ENCODE data around the gene GALNT14. TPM values are rescaled to one million over a fixed set of nuclear protein-coding genes. Genes with fewer than 3 reads are reported as not detected.

The GALNT14 gene
- total and polyA plus RNA-seq, 2 donors (not counting 1 experiment from before 2014, with no cell fraction given): 3.1 to 6.2 TPM

- no peak overlapping the region for H2AFZ ChIP-seq (ENCODE audit: insufficient read depth, low read depth, low read length, poor library complexity, severe bottlenecking)
- H3K27ac ChIP-seq (ENCODE audit: low read length in 2 of 2): no peak overlapping the region
- TF ChIP-seq CTCF (IDR thresholded peaks at IDR 0.05) (no peak), EZH2 (IDR thresholded peaks at IDR 0.05; ENCODE audit: borderline replicate concordance, insufficient read depth, low read depth, low read length, poor library complexity, severe bottlenecking) (no peak)
- no peaks in the 10 kb centered on the region for H3K36me3 ChIP-seq (replicated peaks in 1 of 2; ENCODE audit: control extremely low read depth in 1 of 2, control insufficient read depth in 1 of 2, extremely low read depth in 1 of 2, insufficient read depth in 2 of 2, low read length in 1 of 2)
- CTCF ChIA-PET: interaction anchor here (1.0 to 2.7 kb wide), 2 partner anchors 8 to 10 kb away, joined by 4 to 9 read pairs; no protein-coding TSS in a partner anchor
- peaks cover 6% of the 10 kb centered on the region for H3K27me3 Mint-ChIP-seq
- no peak overlapping the region for H3K27ac Mint-ChIP-seq
- no peak overlapping the region for H3K4me3 Mint-ChIP-seq
- no peak overlapping the region for H3K4me3 ChIP-seq (ENCODE audit: control extremely low read depth in 1 of 5, extremely low read depth in 1 of 5, insufficient read depth in 1 of 5, low read depth in 2 of 5, low read length in 4 of 5)
- no peaks in the 10 kb centered on the region for H3K9me3 Mint-ChIP-seq (ENCODE audit: insufficient read depth)
- no peak overlapping the region for H3K4me2 ChIP-seq (replicated peaks; ENCODE audit: low read depth, low read length, poor library complexity, severe bottlenecking)
- no peak for ATAC-seq (ENCODE audit: low read depth)
- intact Hi-C loops (cut with micrococcal nuclease): no loop called here
- POLR2A ChIA-PET: no interaction called here
- WGBS (ENCODE audit: insufficient coverage): 75% methylated on average over 2 of the region's 6 CpGs
- peaks cover 9 to 11% of the 10 kb centered on the region in 2 donors for H3K4me1 ChIP-seq (ENCODE audit: control insufficient read depth in 2 of 2, insufficient read depth in 2 of 2, low read length in 2 of 2)
- no peaks in the 10 kb centered on the region for H3K9me3 ChIP-seq (ENCODE audit: control extremely low read depth in 1 of 3, control insufficient read depth in 2 of 3, insufficient read depth in 1 of 3, low read length in 2 of 3)
- H4K20me1 ChIP-seq (ENCODE audit: control insufficient read depth, insufficient read depth, low read length, poor library complexity, severe bottlenecking): no peaks in the 10 kb centered on the region
- H3K9ac ChIP-seq (ENCODE audit: low read length): no peak overlapping the region
- no peaks in the 10 kb centered on the region for H3K79me2 ChIP-seq (ENCODE audit: control insufficient read depth, insufficient read depth, low read length)
- H3K4me1 Mint-ChIP-seq: peaks cover 20% of the 10 kb centered on the region
- no peaks in the 10 kb centered on the region for H3K27me3 ChIP-seq (replicated peaks in 1 of 4; ENCODE audit: control extremely low read depth in 1 of 4, control insufficient read depth in 3 of 4, insufficient read depth in 4 of 4, low read length in 3 of 4)
- DNase-seq: no peak
Observed at GRCh38 chr2:31161637-31162036, 23.4 kb upstream of the GALNT14 start.

DNA sequence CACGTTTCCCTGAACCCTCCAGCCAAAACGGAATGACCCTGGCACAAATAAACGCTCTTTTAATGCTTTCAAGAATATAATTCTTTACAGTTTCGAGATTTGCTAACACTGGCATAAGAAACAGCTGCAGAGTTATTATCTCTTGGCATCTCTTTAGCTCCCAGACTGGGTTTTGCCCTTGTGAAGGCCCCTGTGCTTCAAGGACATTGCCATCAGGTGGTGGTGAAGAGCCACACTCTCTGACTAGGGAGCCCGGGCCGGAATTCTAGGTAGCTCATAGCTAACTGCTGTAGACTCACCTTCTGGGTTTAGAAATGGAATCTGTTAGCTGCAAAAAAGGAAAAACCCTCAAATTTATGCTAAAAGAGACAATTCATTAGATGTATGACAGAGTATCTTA, 13.3 kb upstream of the GALNT14 start:
- H3K4me2 ChIP-seq (replicated peaks; ENCODE audit: low read depth, low read length, poor library complexity, severe bottlenecking): no peak overlapping the region
- no peaks in the 10 kb centered on the region for H4K20me1 ChIP-seq (ENCODE audit: control insufficient read depth, insufficient read depth, low read length, poor library complexity, severe bottlenecking)
- 100% methylated on average over 2 of the region's 6 CpGs for WGBS (ENCODE audit: insufficient coverage)
- CTCF ChIA-PET: interaction anchor here (0.7 to 1.5 kb wide), 8 partner anchors 11 to 182 kb away, joined by 3 to 4 read pairs (median 4); partner anchors contain the start of gene GALNT14
- intact Hi-C loops (cut with micrococcal nuclease): no loop called here
- peaks cover 2% of the 10 kb centered on the region for H3K9me3 Mint-ChIP-seq (ENCODE audit: insufficient read depth)
- no peaks in the 10 kb centered on the region for H3K36me3 ChIP-seq (replicated peaks in 1 of 2; ENCODE audit: control extremely low read depth in 1 of 2, control insufficient read depth in 1 of 2, extremely low read depth in 1 of 2, insufficient read depth in 2 of 2, low read length in 1 of 2)
- H3K9me3 ChIP-seq (ENCODE audit: control extremely low read depth in 1 of 3, control insufficient read depth in 2 of 3, insufficient read depth in 1 of 3, low read length in 2 of 3): peaks cover 3 to 25% (median 15%) of the 10 kb centered on the region in 3 donors
- H3K79me2 ChIP-seq (ENCODE audit: control insufficient read depth, insufficient read depth, low read length): no peaks in the 10 kb centered on the region
- no peak overlapping the region for H2AFZ ChIP-seq (ENCODE audit: insufficient read depth, low read depth, low read length, poor library complexity, severe bottlenecking)
- no peak overlapping the region for H3K4me3 ChIP-seq (ENCODE audit: control extremely low read depth in 1 of 5, extremely low read depth in 1 of 5, insufficient read depth in 1 of 5, low read depth in 2 of 5, low read length in 4 of 5)
- H3K9ac ChIP-seq (ENCODE audit: low read length): no peak overlapping the region
- peaks cover 8% of the 10 kb centered on the region for H3K4me1 Mint-ChIP-seq
- no peaks in the 10 kb centered on the region for H3K27me3 Mint-ChIP-seq
- POLR2A ChIA-PET: no interaction called here
- ATAC-seq (ENCODE audit: low read depth) (no peak), DNase-seq (no peak)
- no peak for TF ChIP-seq EZH2 (IDR thresholded peaks at IDR 0.05; ENCODE audit: borderline replicate concordance, insufficient read depth, low read depth, low read length, poor library complexity, severe bottlenecking)
- TF ChIP-seq CTCF (IDR thresholded peaks at IDR 0.05): no peak
- H3K27me3 ChIP-seq (replicated peaks in 1 of 4; ENCODE audit: control extremely low read depth in 1 of 4, control insufficient read depth in 3 of 4, insufficient read depth in 4 of 4, low read length in 3 of 4): no peaks in the 10 kb centered on the region
- H3K4me1 ChIP-seq (ENCODE audit: control insufficient read depth in 2 of 2, insufficient read depth in 2 of 2, low read length in 2 of 2): no peaks in the 10 kb centered on the region
- no peak overlapping the region for H3K4me3 Mint-ChIP-seq
- no peak overlapping the region for H3K27ac Mint-ChIP-seq
- H3K27ac ChIP-seq (ENCODE audit: low read length in 2 of 2): no peak overlapping the region

Measured in B cell (primary cell).